Rectal smooth muscle tissue (tissue), 1 donor: Measurements from ENCODE around the gene THRAP3.

Experiments
- H3K27ac ChIP-seq: one replicate; pipeline ENCODE4 v1.7.0; 2013; ENCODE audit warnings: low read depth, low read length, inconsistent platforms
- H3K27me3 ChIP-seq: one replicate; pipeline ENCODE4 v1.7.0; 2013; ENCODE audit warnings: low read length; ENCODE audit not compliant: control insufficient read depth, insufficient read depth
- H3K36me3 ChIP-seq: one replicate; pipeline ENCODE4 v1.7.0; 2013; ENCODE audit warnings: low read length; ENCODE audit not compliant: control insufficient read depth, insufficient read depth
- H3K4me1 ChIP-seq: one replicate; pipeline ENCODE4 v1.7.0; 2013; ENCODE audit warnings: low read length; ENCODE audit not compliant: control insufficient read depth, insufficient read depth
- H3K4me3 ChIP-seq: one replicate; pipeline ENCODE4 v1.7.0; 2013; ENCODE audit warnings: low read length
- H3K9ac ChIP-seq: one replicate; pipeline ENCODE4 v1.7.0; 2013; ENCODE audit warnings: low read length

THRAP3 gene

DNA sequence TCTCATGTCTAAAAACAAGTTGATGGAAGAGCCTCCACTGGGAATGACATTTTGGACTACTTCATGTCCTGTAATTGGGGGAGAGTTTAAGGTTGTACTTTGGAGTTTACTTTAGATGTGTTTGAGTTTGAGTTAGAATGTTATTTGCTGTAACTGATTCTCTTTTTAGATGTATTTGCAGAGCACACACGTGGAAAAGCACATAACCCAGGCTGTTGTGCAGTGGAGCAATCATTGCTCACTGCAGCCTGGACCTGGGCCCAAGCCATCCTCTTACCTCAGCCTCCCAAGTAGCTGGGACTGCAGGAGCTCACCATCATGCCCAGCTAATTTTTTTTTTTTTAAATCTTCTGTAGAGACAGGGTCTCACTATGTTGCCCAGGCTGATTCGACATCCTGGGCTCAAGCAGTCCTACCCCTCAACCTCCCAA, 45.2 kb downstream of the THRAP3 start:
- no peaks in the 10 kb centered on the region for H3K36me3 ChIP-seq
- no peaks in the 10 kb centered on the region for H3K27me3 ChIP-seq
- no peak overlapping the region for H3K27ac ChIP-seq
- peaks cover 3% of the 10 kb centered on the region for H3K4me1 ChIP-seq
- no peak overlapping the region for H3K9ac ChIP-seq
- no peak overlapping the region for H3K4me3 ChIP-seq

DNA sequence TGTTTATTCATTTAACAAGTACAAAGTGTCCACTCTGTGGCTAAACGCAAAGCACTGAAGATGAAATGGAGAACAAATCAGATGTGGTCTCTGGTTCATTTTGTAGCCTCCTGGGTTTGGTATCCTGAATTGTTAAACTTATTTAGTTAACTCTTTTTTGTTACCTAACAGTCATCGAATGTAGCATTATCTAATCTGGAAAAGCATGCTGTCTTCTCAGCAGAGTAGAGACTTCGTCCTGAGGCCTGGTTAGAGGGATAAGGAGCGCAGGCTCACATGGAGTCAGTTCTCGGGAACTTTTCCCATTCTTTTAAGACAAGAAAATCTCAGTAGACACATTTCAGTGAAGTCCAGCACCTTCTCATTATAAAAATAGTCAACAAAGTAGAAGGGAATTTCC, 48.8 kb downstream of the THRAP3 start:
- H3K4me3 ChIP-seq, result no peak overlapping the region
- peaks cover 3% of the 10 kb centered on the region for H3K4me1 ChIP-seq
- H3K36me3 ChIP-seq, result peaks cover 2% of the 10 kb centered on the region
- H3K27me3 ChIP-seq, result no peaks in the 10 kb centered on the region
- no peak overlapping the region for H3K27ac ChIP-seq
- H3K9ac ChIP-seq, result no peak overlapping the region

DNA sequence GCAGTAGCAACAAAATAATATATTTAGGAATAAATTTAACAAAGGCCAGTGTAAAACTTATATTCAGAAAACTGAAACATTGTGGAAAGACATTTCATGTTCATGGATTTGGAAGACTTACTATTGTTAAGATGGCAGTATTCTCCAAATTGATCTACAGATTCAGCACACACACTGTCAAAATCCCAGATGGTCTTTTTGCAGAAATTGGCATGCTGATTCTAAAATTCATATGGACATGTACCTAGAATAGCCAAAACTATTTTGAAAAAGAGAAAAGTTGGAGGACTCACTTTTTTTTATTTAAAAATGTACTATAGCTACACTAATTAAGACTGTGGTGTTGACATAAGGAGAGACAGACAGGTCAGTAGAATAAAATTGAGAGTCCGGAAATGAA, 50.0 kb downstream of the THRAP3 start:
- no peak overlapping the region for H3K4me3 ChIP-seq
- peaks cover 6% of the 10 kb centered on the region for H3K4me1 ChIP-seq
- H3K36me3 ChIP-seq, result peaks cover 2% of the 10 kb centered on the region
- no peaks in the 10 kb centered on the region for H3K27me3 ChIP-seq
- H3K9ac ChIP-seq, result no peak overlapping the region
- no peak overlapping the region for H3K27ac ChIP-seq

DNA sequence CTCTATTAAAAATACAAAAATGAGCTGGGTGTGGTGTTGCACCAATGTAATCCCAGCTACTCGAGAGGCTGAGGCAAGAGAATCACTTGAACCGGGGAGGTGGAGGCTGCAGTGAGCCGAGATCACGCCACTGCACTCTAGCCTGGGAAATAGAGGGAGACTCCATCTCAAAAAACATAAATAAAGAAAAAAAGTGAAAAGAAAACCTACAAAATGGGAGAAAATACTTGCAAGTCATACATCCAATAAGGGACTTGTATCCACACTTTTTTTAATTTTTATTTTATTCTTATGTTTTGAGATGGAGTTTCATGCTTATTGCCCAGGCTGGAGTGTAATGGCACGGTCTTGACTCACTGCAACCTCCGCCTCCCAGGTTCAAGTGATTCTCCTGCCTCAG, 52.4 kb downstream of the THRAP3 start:
- H3K4me1 ChIP-seq, result peaks cover 14% of the 10 kb centered on the region
- H3K9ac ChIP-seq, result no peak overlapping the region
- H3K4me3 ChIP-seq, result no peak overlapping the region
- no peaks in the 10 kb centered on the region for H3K27me3 ChIP-seq
- no peak overlapping the region for H3K27ac ChIP-seq
- peaks cover 2% of the 10 kb centered on the region for H3K36me3 ChIP-seq

DNA sequence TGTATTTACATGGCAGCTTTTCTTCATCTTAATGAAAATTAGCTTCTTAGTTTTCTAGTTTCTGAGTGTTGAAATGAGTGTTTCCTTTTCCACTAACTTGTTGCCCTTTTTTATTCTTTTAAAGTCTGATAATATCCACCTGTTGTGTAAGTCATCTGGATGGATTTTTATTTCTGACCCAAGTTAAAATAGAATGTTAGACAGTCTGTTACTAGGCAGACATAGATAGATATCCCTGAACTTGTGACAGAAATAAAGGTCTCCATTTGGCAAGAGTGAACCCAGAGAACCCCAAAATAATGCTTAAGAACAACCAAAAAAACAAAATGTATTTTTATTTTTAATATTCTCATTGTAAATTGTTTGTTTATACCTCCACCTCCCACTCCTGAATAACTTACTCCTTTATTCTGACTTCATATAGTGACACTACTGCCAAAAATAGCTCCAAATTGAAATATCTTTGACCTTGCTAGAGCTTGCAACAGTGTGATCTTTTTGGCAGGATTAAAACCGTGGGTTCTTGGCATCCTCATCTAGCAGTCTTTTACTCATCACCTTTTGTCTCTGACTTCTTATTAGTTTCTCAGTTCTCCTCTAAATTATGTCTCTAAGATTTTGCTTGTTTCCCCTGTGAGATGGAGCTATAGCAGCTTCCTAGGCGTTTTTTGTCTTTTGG, 55.0 kb downstream of the THRAP3 start:
- H3K4me1 ChIP-seq, result peaks cover 11% of the 10 kb centered on the region
- H3K27ac ChIP-seq, result no peak overlapping the region
- no peak overlapping the region for H3K4me3 ChIP-seq
- H3K36me3 ChIP-seq, result peaks cover 4% of the 10 kb centered on the region
- H3K27me3 ChIP-seq, result no peaks in the 10 kb centered on the region
- H3K9ac ChIP-seq, result no peak overlapping the region

DNA sequence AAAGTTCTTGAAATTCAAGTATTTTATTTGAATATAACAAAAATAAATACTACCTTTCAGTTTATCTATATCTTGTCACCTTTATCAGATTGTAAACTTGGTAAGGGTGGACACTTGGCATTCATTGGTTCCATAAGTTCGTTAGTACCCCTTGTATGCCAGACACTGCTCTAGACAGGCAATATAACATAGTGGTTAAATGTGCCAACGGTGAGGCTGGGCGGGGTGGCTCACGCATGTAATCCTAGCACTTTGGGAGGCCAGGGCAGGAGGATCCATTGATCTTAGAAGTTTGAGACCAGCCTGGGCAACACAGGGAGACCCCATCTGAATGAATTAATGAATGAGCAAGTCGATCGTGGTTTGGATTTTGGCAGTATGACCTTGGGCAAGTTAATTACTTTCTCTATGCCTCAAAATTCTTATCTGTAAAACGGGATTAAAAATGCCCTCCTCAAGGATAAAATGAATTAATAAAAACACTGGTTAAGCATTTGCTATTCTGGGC, 55.6 kb downstream of the THRAP3 start:
- no peak overlapping the region for H3K4me3 ChIP-seq
- H3K27me3 ChIP-seq, result no peaks in the 10 kb centered on the region
- H3K9ac ChIP-seq, result no peak overlapping the region
- H3K27ac ChIP-seq, result no peak overlapping the region
- H3K4me1 ChIP-seq, result peaks cover 11% of the 10 kb centered on the region
- H3K36me3 ChIP-seq, result peaks cover 3% of the 10 kb centered on the region

DNA sequence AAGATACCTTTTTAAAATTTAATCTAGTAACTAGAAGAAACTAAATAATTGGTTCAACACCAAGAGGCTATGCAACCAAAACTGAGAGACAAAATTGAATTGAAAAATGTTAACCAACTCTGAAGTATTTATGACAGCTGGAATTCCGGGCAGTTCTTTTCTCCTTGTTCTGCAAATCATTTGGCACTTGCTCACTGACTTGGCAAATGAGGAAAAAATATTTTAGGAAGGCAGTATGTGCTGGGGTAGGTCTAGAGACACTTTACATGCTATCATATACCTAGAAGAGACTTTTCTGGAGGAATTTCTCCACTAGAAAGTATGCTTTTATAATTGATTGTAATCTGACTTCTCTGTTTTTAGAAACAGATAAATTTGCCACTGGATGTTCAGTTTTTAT, 59.8 kb downstream of the THRAP3 start:
- peaks cover 11% of the 10 kb centered on the region for H3K4me1 ChIP-seq
- no peak overlapping the region for H3K9ac ChIP-seq
- no peak overlapping the region for H3K27ac ChIP-seq
- H3K27me3 ChIP-seq, result no peaks in the 10 kb centered on the region
- peaks cover 17% of the 10 kb centered on the region for H3K36me3 ChIP-seq
- H3K4me3 ChIP-seq, result no peak overlapping the region

DNA sequence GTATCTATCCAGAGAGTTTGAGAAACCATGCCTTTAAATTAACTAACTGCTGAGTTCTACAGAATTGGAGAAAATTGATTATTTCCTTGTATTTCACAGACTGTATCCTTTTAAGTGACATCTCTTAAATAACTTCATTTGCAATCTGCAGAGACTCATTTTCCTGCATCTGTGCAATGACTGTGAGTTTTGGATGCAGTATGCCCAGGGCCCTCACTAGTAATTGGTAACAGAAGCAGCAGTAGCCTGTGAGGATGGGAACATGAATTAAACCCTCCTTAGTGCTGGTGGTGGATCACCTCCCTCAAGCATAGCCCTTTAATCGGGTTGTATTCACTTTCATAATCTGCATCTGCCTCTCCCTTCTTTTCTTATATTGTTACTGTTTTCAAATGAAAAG, 60.3 kb downstream of the THRAP3 start:
- Histone ChIP-seq H3K27ac (no peak overlapping the region), H3K36me3 (peaks cover 22% of the 10 kb centered on the region)

DNA sequence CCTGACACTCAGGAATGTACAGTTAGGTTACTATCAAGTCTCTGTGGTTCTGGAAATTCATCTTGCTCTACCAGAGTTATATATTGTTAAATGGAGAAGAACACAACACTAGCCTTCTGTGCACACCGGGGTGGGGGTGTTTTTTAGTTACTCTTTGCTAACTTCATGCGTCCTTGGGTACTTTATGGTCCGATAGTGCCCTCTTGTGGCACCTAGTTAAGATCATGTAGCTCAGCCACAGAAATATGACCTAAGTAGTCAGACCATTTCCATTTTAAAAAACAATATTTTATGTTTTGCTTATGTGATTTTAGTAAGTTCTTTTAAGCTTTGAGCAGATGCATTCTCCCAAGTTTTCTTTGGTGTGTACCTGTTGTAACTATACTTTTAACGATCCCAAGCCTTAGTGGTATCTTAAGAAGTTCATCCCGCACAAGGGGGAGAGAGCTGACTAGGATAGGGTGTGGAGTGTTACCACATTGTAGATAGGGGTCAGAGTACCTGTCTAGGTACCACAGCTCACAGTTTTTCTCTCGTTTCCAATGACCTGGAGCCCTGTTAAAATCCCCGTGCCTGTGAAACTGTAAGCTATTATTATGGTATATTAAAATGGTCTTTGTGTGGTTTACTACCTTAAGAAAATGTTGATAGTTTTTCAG, 61.3 kb downstream of the THRAP3 start:
- no peak overlapping the region for H3K4me3 ChIP-seq
- H3K9ac ChIP-seq, result no peak overlapping the region
- H3K27ac ChIP-seq, result no peak overlapping the region
- no peaks in the 10 kb centered on the region for H3K27me3 ChIP-seq
- H3K4me1 ChIP-seq, result peaks cover 2% of the 10 kb centered on the region
- H3K36me3 ChIP-seq, result peaks cover 29% of the 10 kb centered on the region

More for the DNA sequence above, 60.3 kb downstream of the THRAP3 start:
- Histone ChIP-seq H3K27me3 (no peaks in the 10 kb centered on the region), H3K4me3 (no peak overlapping the region), H3K9ac (no peak overlapping the region), H3K4me1 (peaks cover 7% of the 10 kb centered on the region)

DNA sequence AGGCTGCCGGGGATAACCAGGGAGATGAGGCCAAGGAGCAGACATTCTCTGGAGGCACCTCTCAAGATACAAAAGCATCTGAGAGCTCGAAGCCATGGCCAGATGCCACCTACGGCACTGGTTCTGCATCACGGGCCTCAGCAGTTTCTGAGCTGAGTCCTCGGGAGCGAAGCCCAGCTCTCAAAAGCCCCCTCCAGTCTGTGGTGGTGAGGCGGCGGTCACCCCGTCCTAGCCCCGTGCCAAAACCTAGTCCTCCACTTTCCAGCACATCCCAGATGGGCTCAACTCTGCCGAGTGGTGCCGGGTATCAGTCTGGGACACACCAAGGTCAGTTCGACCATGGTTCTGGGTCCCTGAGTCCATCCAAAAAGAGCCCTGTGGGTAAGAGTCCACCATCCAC, 62.6 kb downstream of the THRAP3 start:
- Histone ChIP-seq H3K27ac (no peak overlapping the region), H3K36me3 (peaks cover 39% of the 10 kb centered on the region), H3K9ac (no peak overlapping the region), H3K4me1 (peaks cover 5% of the 10 kb centered on the region), H3K4me3 (no peak overlapping the region), H3K27me3 (no peaks in the 10 kb centered on the region)

DNA sequence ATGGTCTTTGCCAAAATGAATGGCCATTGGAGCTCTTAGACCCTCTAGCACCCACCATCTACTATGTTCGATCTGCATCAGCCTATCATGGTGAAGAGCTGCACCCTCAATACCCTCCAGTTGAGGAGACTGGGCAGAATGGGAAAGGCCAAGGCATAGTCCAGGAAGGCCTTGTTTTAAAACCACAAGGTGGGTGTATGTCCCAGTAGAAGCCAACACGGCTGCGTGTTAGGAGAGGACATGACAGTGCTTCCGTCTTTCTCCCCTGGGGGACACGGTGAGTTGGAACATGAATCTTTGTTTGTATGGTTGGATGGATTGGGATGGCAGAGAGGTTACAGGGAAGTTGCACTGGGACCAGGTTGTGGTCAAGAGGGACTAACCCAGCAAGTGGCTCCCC, 63.4 kb downstream of the THRAP3 start:
- Histone ChIP-seq H3K27me3 (no peaks in the 10 kb centered on the region), H3K9ac (no peak overlapping the region), H3K4me1 (peaks cover 5% of the 10 kb centered on the region), H3K27ac (no peak overlapping the region), H3K4me3 (no peak overlapping the region), H3K36me3 (peaks cover 41% of the 10 kb centered on the region)

DNA sequence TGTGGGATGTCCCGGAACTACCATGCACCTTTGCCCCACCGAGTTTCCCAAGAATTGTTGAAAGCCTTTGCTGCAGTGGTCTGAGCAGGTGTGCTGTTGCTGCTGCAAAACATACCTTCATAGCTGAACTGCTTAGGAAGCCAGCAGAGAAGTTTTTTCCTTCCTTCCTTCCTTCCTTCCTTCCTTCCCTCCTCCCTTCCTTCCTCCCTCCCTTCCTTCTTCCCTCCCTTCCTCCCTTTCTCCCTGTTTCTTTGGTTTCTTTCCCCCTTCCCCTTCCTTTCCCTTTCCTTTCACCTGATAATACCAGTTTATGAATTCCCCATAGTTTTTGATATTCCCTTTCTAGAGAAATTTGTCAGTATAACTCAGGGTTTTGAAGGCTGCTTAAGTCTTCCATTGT, 71.1 kb downstream of the THRAP3 start:
- Histone ChIP-seq H3K4me3 (no peak overlapping the region), H3K27me3 (no peaks in the 10 kb centered on the region), H3K27ac (no peak overlapping the region), H3K4me1 (peaks cover 2% of the 10 kb centered on the region), H3K36me3 (peaks cover 32% of the 10 kb centered on the region), H3K9ac (no peak overlapping the region)

DNA sequence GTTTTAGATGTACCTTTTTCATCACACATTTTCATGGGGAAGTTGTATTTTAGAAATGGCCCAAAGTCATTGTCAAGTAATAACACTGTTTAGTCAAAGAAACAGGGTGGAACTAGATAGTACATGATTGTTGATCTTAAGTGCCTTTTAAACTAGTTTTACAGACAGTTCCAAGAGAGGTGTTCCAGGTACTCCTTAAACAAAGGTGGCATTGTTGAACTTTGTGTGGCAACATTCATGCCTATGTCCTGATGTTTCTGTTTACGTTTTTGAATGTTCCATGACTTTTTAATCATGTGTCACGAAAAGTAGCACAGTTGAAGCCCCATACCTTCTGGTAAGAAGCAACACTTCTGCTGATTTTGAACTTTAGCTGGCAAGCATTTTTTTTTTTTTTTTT, 72.8 kb downstream of the THRAP3 start:
- Histone ChIP-seq H3K27ac (no peak overlapping the region), H3K9ac (no peak overlapping the region), H3K4me1 (no peaks in the 10 kb centered on the region), H3K36me3 (peaks cover 31% of the 10 kb centered on the region), H3K27me3 (no peaks in the 10 kb centered on the region), H3K4me3 (no peak overlapping the region)
